Fibroblast of lung (primary cell): ENCODE results near the gene KRTAP5-2.

Experiments used
- EZH2 ChIP-seq: IDR thresholded peaks from 2 replicates; pipeline ENCODE4 v1.5.1; 2012; ENCODE audit warnings: low read length, control low read depth, mild to moderate bottlenecking; ENCODE audit errors: missing control alignments
- TF ChIP-seq, protein P1 (sequence below), 2 donors: IDR thresholded peaks in 1 of 2; conservative IDR thresholded peaks in 1 of 2; 1 replicate in 1 of 2; 2 replicates in 1 of 2; pipeline ENCODE4 v1.5.1; 2011 to 2012; ENCODE audit warnings: low read length in 2 of 2, control low read depth in 1 of 2, inconsistent platforms in 1 of 2, low read depth in 1 of 2, mild to moderate bottlenecking in 1 of 2

DNA sequence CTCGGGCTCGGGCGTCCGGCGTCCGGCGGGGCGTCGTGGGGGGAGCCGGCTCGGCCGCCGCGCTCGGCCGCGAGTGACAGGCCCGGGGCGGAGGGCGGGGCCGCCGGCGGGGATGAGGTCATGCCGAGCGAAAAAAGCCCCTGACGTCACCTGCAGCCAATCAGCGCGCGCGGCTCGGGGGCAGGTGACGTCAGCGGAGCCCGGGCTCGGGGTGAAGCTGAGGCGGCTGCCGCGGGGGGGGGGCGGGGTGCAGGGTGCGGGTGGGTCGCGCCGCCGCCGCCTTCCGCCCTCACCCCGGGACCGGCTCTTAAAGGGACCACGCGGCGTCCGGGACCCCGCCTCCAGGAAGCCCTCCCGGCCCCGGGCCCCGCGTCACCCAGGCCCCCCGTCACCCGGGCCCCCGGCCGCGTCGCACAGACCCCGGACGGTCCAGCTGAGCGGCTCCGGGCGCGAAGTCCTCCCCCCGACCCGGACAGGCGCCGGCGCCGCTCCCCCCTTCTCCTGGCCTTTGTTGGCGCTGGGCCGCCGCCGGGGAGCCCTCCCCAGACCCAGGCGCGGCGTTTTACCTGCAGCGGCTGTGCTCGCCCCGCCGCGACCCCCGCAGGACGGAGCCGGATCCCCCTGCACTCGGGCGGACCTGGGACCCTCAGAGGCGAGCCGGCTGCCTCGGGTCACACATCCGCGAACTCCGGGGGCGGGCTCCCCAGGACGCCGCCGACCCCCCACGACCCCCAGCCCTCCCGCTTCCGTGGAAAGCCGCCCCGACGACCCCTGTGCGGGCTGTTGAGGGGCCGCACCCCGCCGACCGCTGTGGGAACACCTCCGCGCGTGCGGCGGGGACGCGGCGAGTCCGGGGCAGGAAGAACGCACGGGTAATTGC, 25.7 kb downstream of the KRTAP5-2 start, which contains the start of gene DUSP8:
- no peak for TF ChIP-seq EZH2
- TF ChIP-seq, protein P1, sequence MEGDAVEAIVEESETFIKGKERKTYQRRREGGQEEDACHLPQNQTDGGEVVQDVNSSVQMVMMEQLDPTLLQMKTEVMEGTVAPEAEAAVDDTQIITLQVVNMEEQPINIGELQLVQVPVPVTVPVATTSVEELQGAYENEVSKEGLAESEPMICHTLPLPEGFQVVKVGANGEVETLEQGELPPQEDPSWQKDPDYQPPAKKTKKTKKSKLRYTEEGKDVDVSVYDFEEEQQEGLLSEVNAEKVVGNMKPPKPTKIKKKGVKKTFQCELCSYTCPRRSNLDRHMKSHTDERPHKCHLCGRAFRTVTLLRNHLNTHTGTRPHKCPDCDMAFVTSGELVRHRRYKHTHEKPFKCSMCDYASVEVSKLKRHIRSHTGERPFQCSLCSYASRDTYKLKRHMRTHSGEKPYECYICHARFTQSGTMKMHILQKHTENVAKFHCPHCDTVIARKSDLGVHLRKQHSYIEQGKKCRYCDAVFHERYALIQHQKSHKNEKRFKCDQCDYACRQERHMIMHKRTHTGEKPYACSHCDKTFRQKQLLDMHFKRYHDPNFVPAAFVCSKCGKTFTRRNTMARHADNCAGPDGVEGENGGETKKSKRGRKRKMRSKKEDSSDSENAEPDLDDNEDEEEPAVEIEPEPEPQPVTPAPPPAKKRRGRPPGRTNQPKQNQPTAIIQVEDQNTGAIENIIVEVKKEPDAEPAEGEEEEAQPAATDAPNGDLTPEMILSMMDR (conservative IDR thresholded peaks at IDR 0.05 in 1 of 2, IDR thresholded peaks at IDR 0.05 in 1 of 2; ENCODE audit: low read depth in 1 of 2, low read length in 2 of 2), result no peak
